WTC11 (cell line): ENCODE measurements around the gene CEMIP.

Experiments used
- CTCF ChIP-seq: fragments of 200-600 bp; IDR thresholded peaks from 2 replicates; pipeline ENCODE4 v1.8.0; 2022; ENCODE audit warnings: antibody characterized with exemption
- ELF4 ChIP-seq: sonication (generic); formaldehyde crosslinking; IDR thresholded peaks from 2 replicates; pipeline ENCODE4 v1.8.1; 2022; ENCODE audit warnings: low read depth, mild to moderate bottlenecking, moderate library complexity, missing genetic modification reagents
- IRF1 ChIP-seq: sonication (generic); formaldehyde crosslinking; IDR thresholded peaks from 2 replicates; pipeline ENCODE4 v1.8.0; 2023; ENCODE audit warnings: missing genetic modification reagents
- NFYB ChIP-seq: sonication (generic); formaldehyde crosslinking; conservative IDR thresholded peaks from 2 replicates; pipeline ENCODE4 v1.8.0; 2022; ENCODE audit warnings: low read depth, missing genetic modification reagents
- NR1H2 ChIP-seq: sonication (generic); formaldehyde crosslinking; IDR thresholded peaks from 2 replicates; pipeline ENCODE4 v1.9.0; 2021; ENCODE audit warnings: mild to moderate bottlenecking, moderate library complexity, missing genetic modification reagents
- ZNF232 ChIP-seq: sonication (generic); formaldehyde crosslinking; IDR thresholded peaks from 2 replicates; pipeline ENCODE4 v1.8.0; 2022; ENCODE audit warnings: mild to moderate bottlenecking, missing genetic modification reagents
- TF ChIP-seq, protein P1 (sequence below): sonication (generic); formaldehyde crosslinking; IDR thresholded peaks from 2 replicates; pipeline ENCODE4 v1.8.0; 2022; ENCODE audit warnings: mild to moderate bottlenecking, missing genetic modification reagents

DNA sequence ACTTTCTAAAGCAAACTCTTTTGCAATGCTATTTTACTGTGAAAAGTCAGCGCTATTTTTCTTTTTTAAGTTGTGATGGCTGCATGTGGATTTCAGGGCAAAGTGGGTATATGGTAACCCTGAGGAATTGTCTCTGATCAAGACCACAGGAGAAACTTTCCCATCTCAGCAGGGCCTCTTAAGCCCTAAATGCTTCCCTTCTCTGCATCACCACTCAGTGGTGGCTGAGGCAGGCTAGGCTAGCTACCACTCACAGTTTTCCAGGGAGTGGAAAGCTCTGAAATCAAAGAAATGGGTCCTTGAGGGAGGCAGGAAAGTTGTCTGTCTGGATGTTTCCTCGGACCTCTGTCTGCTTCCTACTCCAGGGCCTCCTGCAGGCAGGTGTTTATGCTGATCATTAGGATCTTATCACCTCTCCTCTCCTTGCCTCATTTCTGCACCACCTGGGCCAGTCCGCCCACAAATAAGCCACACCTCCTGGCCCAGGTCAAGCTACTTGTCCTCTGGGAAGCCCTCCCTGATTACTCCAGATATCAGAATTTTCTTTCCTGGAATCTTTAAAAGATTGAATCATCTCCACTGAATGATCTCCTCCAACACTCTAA is 37.0 kb downstream of the CEMIP start:
- no peak for TF ChIP-seq IRF1 (CRISPR knock-in tag)
- no peak for TF ChIP-seq ELF4
- TF ChIP-seq, protein P1, sequence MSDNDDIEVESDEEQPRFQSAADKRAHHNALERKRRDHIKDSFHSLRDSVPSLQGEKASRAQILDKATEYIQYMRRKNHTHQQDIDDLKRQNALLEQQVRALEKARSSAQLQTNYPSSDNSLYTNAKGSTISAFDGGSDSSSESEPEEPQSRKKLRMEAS (CRISPR knock-in tag), result no peak
- no peak for TF ChIP-seq NFYB (CRISPR knock-in tag)
- no peak for TF ChIP-seq CTCF
- TF ChIP-seq NR1H2 (CRISPR knock-in tag), result no peak
- TF ChIP-seq ZNF232 (CRISPR knock-in tag), result no peak
